IMR-90 (cell line): Measurements from ENCODE around the gene MAT1A. TPM values are rescaled to one million over a fixed set of nuclear protein-coding genes. Genes with fewer than 3 reads are reported as not detected.

Source experiments
- ATAC-seq: fragments of 200-7000 bp; cut with Tn5 transposase; 2 replicates; pipeline ENCODE4 v1.9.1; 2020; ENCODE audit warnings: low read depth, mild to moderate bottlenecking, moderate library complexity
- BruUV-seq: library from RNA; stranded (reverse); fragments of 400-500 nt; replicated peaks from 2 replicates; lab custom pipeline; 2021; lab: Mats Ljungman, UMichigan
- CTCF ChIA-PET: fragments of 300-600 bp; formaldehyde crosslinking; extraction: SDS; loops from one replicate; lab custom pipeline; 2021; ENCODE audit warnings: antibody characterized with exemption; lab: Yijun Ruan, JAX
- POLR2A ChIA-PET: fragments of 300-600 bp; sonication (Branson Sonifier 250); formaldehyde crosslinking; loops from one replicate; lab custom pipeline; 2022; ENCODE audit warnings: antibody characterized with exemption; ENCODE audit not compliant: unreplicated experiment; lab: Charles Lee
- DNase-seq: peaks from one replicate; pipeline ENCODE4 v3.0.0; 2013
- H2AFZ ChIP-seq: replicated peaks from 2 replicates; pipeline ENCODE3; 2013; ENCODE audit warnings: low read length, mild to moderate bottlenecking; ENCODE audit not compliant: poor library complexity
- H2AK5ac ChIP-seq: 2 replicates; pipeline ENCODE4 v1.6.1; 2013; ENCODE audit warnings: low read depth, low read length, inconsistent platforms
- H2AK9ac ChIP-seq: replicated peaks from 2 replicates; pipeline ENCODE3; 2013; ENCODE audit warnings: mild to moderate bottlenecking, low read depth, low read length, moderate library complexity; ENCODE audit not compliant: poor library complexity
- H2BK120ac ChIP-seq: 2 replicates; pipeline ENCODE4 v1.6.1; 2013; ENCODE audit warnings: low read depth, low read length, inconsistent platforms
- H2BK15ac ChIP-seq: 3 replicates; pipeline ENCODE4 v1.6.1; 2013; ENCODE audit warnings: low read depth, low read length, inconsistent platforms
- H2BK20ac ChIP-seq: 2 replicates; pipeline ENCODE4 v1.6.1; 2013; ENCODE audit warnings: low read depth, mild to moderate bottlenecking, inconsistent platforms, low read length, moderate library complexity
- H2BK5ac ChIP-seq: 2 replicates; pipeline ENCODE4 v1.6.1; 2013; ENCODE audit warnings: mild to moderate bottlenecking, low read depth, low read length, inconsistent platforms; ENCODE audit not compliant: poor library complexity, severe bottlenecking
- H3K14ac ChIP-seq: replicated peaks from 2 replicates; pipeline ENCODE4 v1.6.1; 2013; ENCODE audit warnings: low read depth, low read length, inconsistent platforms
- H3K18ac ChIP-seq: 2 replicates; pipeline ENCODE4 v1.6.1; 2013; ENCODE audit warnings: low read depth, low read length, control low read depth
- H3K23ac ChIP-seq: 2 replicates; pipeline ENCODE4 v1.6.1; 2013; ENCODE audit warnings: low read depth, low read length, inconsistent platforms
- H3K27ac ChIP-seq: 2 replicates; pipeline ENCODE4 v1.5.1; 2013; ENCODE audit warnings: mild to moderate bottlenecking, control low read depth, low read length; ENCODE audit not compliant: insufficient read depth
- H3K27me3 ChIP-seq: 2 replicates; pipeline ENCODE4 v1.6.1; 2013; ENCODE audit warnings: low read length; ENCODE audit not compliant: control insufficient read depth, insufficient read depth
- H3K36me3 ChIP-seq: 2 replicates; pipeline ENCODE4 v1.6.1; 2013; ENCODE audit warnings: low read length, mixed read lengths; ENCODE audit not compliant: control insufficient read depth, insufficient read depth
- H3K4ac ChIP-seq: 2 replicates; pipeline ENCODE4 v1.6.1; 2013; ENCODE audit warnings: low read depth, low read length, inconsistent platforms
- H3K4me1 ChIP-seq: 2 replicates; pipeline ENCODE4 v1.6.1; 2013; ENCODE audit warnings: low read length, mixed read lengths; ENCODE audit not compliant: control insufficient read depth, insufficient read depth
- H3K4me2 ChIP-seq: 2 replicates; pipeline ENCODE4 v1.6.1; 2013; ENCODE audit warnings: low read depth, mild to moderate bottlenecking, control low read depth, low read length, moderate library complexity
- H3K4me3 ChIP-seq: 2 replicates; pipeline ENCODE4 v1.5.1; 2013; ENCODE audit warnings: low read depth, mild to moderate bottlenecking, control low read depth, low read length, moderate library complexity; ENCODE audit not compliant: insufficient read depth
- H3K56ac ChIP-seq: 2 replicates; pipeline ENCODE4 v1.6.1; 2013; ENCODE audit warnings: low read length, inconsistent platforms; ENCODE audit not compliant: insufficient read depth; ENCODE audit errors: extremely low read depth
- H3K79me1 ChIP-seq, 2 experiments: 2 replicates each; pipeline ENCODE4 v1.6.1; 2013; ENCODE audit warnings: low read length in 2 of 2, inconsistent platforms in 1 of 2, low read depth in 1 of 2
- H3K9ac ChIP-seq: 2 replicates; pipeline ENCODE4 v1.6.1; 2013; ENCODE audit warnings: low read depth, low read length, control low read depth
- H3K9me1 ChIP-seq: 2 replicates; pipeline ENCODE4 v1.6.1; 2013; ENCODE audit warnings: low read length, inconsistent platforms; ENCODE audit not compliant: insufficient read depth
- H3K9me3 ChIP-seq: 2 replicates; pipeline ENCODE4 v1.6.1; 2013; ENCODE audit warnings: low read length; ENCODE audit not compliant: control insufficient read depth, insufficient read depth
- H4K20me1 ChIP-seq: 2 replicates; pipeline ENCODE4 v1.6.1; 2013; ENCODE audit warnings: low read length, inconsistent platforms; ENCODE audit not compliant: insufficient read depth
- H4K5ac ChIP-seq: 2 replicates; pipeline ENCODE4 v1.6.1; 2013; ENCODE audit warnings: mild to moderate bottlenecking, low read depth, low read length, control low read depth
- H4K8ac ChIP-seq, 2 experiments: 2 replicates each; pipeline ENCODE4 v1.6.1; 2013; ENCODE audit warnings: low read depth in 2 of 2, low read length in 2 of 2, control low read depth in 1 of 2, inconsistent platforms in 1 of 2
- H4K91ac ChIP-seq: 2 replicates; pipeline ENCODE4 v1.6.1; 2013; ENCODE audit warnings: low read depth, low read length, inconsistent platforms; ENCODE audit not compliant: insufficient read depth
- BHLHE40 ChIP-seq: fragments of 150-350 bp; IDR thresholded peaks from 2 replicates; pipeline ENCODE4 v1.6.1; 2016; ENCODE audit warnings: mild to moderate bottlenecking, low read depth, low read length
- CTCF ChIP-seq: conservative IDR thresholded peaks from 2 replicates; pipeline ENCODE4 v1.5.1; 2012; ENCODE audit warnings: mild to moderate bottlenecking, low read depth, low read length, improper control_type of control experiment
- MAZ ChIP-seq: IDR thresholded peaks from 2 replicates; pipeline ENCODE4 v1.6.1; 2012; ENCODE audit warnings: low read depth, mild to moderate bottlenecking, low read length, improper control_type of control experiment, moderate library complexity, borderline replicate concordance
- RAD21 ChIP-seq: IDR thresholded peaks from 2 replicates; pipeline ENCODE4 v1.6.1; 2012; ENCODE audit warnings: low read length, improper control_type of control experiment
- SMC3 ChIP-seq: fragments of 150-350 bp; IDR thresholded peaks from 2 replicates; pipeline ENCODE4 v1.6.1; 2016; ENCODE audit warnings: low read depth, mild to moderate bottlenecking, antibody characterized with exemption, low read length, moderate library complexity
- WGBS, 2 experiments: methylation state at CpG; one replicate each; pipeline versions ENCODE4 v1.1.5 to v1.1.7; 2013; ENCODE audit warnings: missing lambda C conversion rate in 2 of 2; ENCODE audit not compliant: insufficient read length in 1 of 2; ENCODE audit errors: extremely low coverage in 2 of 2; 5-methylcytosine and 5-hydroxymethylcytosine counted together
- dilution Hi-C: fragments of 300-500 bp; cut with HindIII; formaldehyde crosslinking; loops from one replicate; pipeline ENCODE4 v1.14.3; 2018; ENCODE audit warnings: low sequenced_read_pairs; ENCODE audit not compliant: unreplicated experiment
- in situ Hi-C: fragments of 300-500 bp; cut with MboI; formaldehyde crosslinking; loops from 3 replicates; pipeline ENCODE4 v1.14.3; 2019; ENCODE audit warnings: low sequenced_read_pairs, inconsistent platforms, mixed read lengths
- intact Hi-C: fragments of 100-400 bp; cut with micrococcal nuclease; formaldehyde crosslinking; loops from 2 replicates; pipeline ENCODE4 v1.10.0; 2022
- polyA plus RNA-seq, 3 experiments: library from polyadenylated mRNA; depleted of rRNA; stranded (reverse); fragments of >200 nt; gene quantifications; 2 replicates each; pipeline ENCODE4 v1.2.3, GENCODE V29; 2012; ENCODE audit warnings: low replicate concordance in 1 of 3
- total RNA-seq: library from RNA; depleted of rRNA; stranded (reverse); fragments of >200 nt; gene quantifications from 2 replicates; pipeline ENCODE4 v1.2.3, GENCODE V29; 2012

The MAT1A gene
- total and polyA plus RNA-seq, 2 of the 4 experiments (the other 2 are of a cell fraction) = not detected

GRCh38 chr10:80260295-80261243, 28.9 kb downstream of the MAT1A start:
- H3K27ac ChIP-seq = no peak overlapping the region
- H2AFZ ChIP-seq = no peak overlapping the region
- H4K8ac ChIP-seq = no peak overlapping the region
- in situ Hi-C loops = loop anchor here (10.0 to 25.0 kb wide), 2 partner anchors 326 to 698 kb away; partner anchors contain the start of gene SFTPA2
- H4K20me1 ChIP-seq = no peaks in the 10 kb centered on the region
- no peak overlapping the region for H3K4ac ChIP-seq
- ChIA-PET CTCF (no interaction called here), POLR2A (no interaction called here)
- BruUV-seq = no TSS peak
- H3K9me1 ChIP-seq = no peaks in the 10 kb centered on the region
- intact Hi-C loops = no loop called here
- peak; percentile 39 for TF ChIP-seq SMC3
- peak; percentile 72 for TF ChIP-seq RAD21
- TF ChIP-seq MAZ = no peak
- no peak for TF ChIP-seq BHLHE40
- TF ChIP-seq CTCF = peak; percentile 78
- WGBS, 2 experiments = no CpG with 5 or more reads among the region's 19 CpGs
- H3K27me3 ChIP-seq = peaks cover 14% of the 10 kb centered on the region; the same call in 1 of the 2 replicates
- no peak overlapping the region for H2AK9ac ChIP-seq
- H3K9ac ChIP-seq = no peak overlapping the region
- no peak overlapping the region for H2AK5ac ChIP-seq
- no peak overlapping the region for H3K18ac ChIP-seq
- H3K14ac ChIP-seq = no peak overlapping the region
- no peak overlapping the region for H4K5ac ChIP-seq
- H2BK15ac ChIP-seq = no peak overlapping the region
- no peak overlapping the region for H3K56ac ChIP-seq
- dilution Hi-C loops = no loop called here
- H2BK5ac ChIP-seq = no peak overlapping the region
- ATAC-seq (peak; percentile 89), DNase-seq (no peak)
- H3K79me1 ChIP-seq = no peaks in the 10 kb centered on the region
- no peak overlapping the region for H4K91ac ChIP-seq
- H3K36me3 ChIP-seq = no peaks in the 10 kb centered on the region
- no peak overlapping the region for H2BK120ac ChIP-seq
- no peak overlapping the region for H2BK20ac ChIP-seq
- no peak overlapping the region for H3K4me3 ChIP-seq
- no peak overlapping the region for H3K4me2 ChIP-seq
- H3K23ac ChIP-seq = no peak overlapping the region
- H3K4me1 ChIP-seq = no peaks in the 10 kb centered on the region
- H3K9me3 ChIP-seq = no peaks in the 10 kb centered on the region
